Ovary (tissue), 9 donors: Measurements from ENCODE around the gene NAALADL2. TPM values are rescaled to one million over a fixed set of nuclear protein-coding genes. Genes with fewer than 3 reads are reported as not detected.
"Not testable (repeated sequence)": the region's sequence is repeated elsewhere in the genome, so short reads cannot be mapped to it uniquely, and the experiment has no call there.

Source experiments
- DNase-seq, 5 donors: peaks; one replicate each; pipeline ENCODE4 v3.0.0-alpha.2; 2019 to 2020
- H3K27ac ChIP-seq, 2 donors: fragments of 200-600 bp; one replicate each; pipeline versions ENCODE4 v1.5.1 to v1.8.0; 2019 to 2022
- H3K27me3 ChIP-seq: fragments of 200-600 bp; one replicate; pipeline ENCODE4 v1.8.0; 2022
- H3K36me3 ChIP-seq: fragments of 200-600 bp; sonication (generic); one replicate; pipeline ENCODE4 v1.5.1; 2019
- H3K4me1 ChIP-seq: one replicate; pipeline ENCODE4 v1.8.1; 2013; ENCODE audit warnings: mild to moderate bottlenecking, moderate library complexity; ENCODE audit not compliant: insufficient read depth
- H3K4me3 ChIP-seq: fragments of 200-600 bp; sonication (generic); one replicate; pipeline ENCODE4 v1.5.1; 2017
- H3K9me3 ChIP-seq, 2 donors: fragments of 200-600 bp in 1 of 2; sonication (generic) in 1 of 2; one replicate each; pipeline versions ENCODE4 v1.5.1 to v1.8.1; 2013 to 2019; ENCODE audit warnings: mild to moderate bottlenecking in 1 of 2, moderate library complexity in 1 of 2
- EP300 ChIP-seq: sonication (generic); formaldehyde crosslinking; IDR thresholded peaks from one replicate; pipeline ENCODE4 v1.6.1; 2017; ENCODE audit warnings: antibody characterized with exemption
- POLR2A ChIP-seq: fragments of 450-650 bp; IDR thresholded peaks from one replicate; pipeline ENCODE4 v1.6.1; 2017; ENCODE audit warnings: antibody characterized with exemption, mild to moderate bottlenecking, moderate library complexity
- WGBS, 3 donors: extraction: QIAGEN DNeasy Blood & Tissue Kit in 1 of 3; methylation state at CpG; one replicate each; pipeline versions ENCODE4 v1.1.5 to v1.1.7; 2013 to 2017; 5-methylcytosine and 5-hydroxymethylcytosine counted together
- intact Hi-C, 4 donors: fragments of 100-400 bp; cut with DNase I; formaldehyde crosslinking; loops; one replicate each; pipeline versions ENCODE4 v1.11.0 to v1.15.1; 2022 to 2023
- polyA plus RNA-seq, 2 donors: library from polyadenylated mRNA; stranded (reverse); fragments of 200-250 nt in 1 of 2; fragments of 350-450 nt in 1 of 2; fragmentation: Illumina TruSeq in 1 of 2; extraction: RNeasy Lipid Tissue Mini Kit (QIAGEN cat#74804) in 1 of 2; gene quantifications; one replicate each; pipeline ENCODE4 v1.2.3, GENCODE V29; 2013 to 2014
- total RNA-seq, 7 donors: library from RNA; depleted of rRNA in 2 of 7; stranded (reverse); fragments of >200 nt in 2 of 7; fragmentation: NEBNext Ultra II Directional in 3 of 7; extraction: Animal tissue kit (Norgen Biotek cat#: 25700) in 3 of 7; gene quantifications; one replicate each; pipeline versions ENCODE4 v1.1.0 to v1.2.4, GENCODE V29; 2016 to 2023
- TF ChIP-seq, protein P1 (sequence below), 3 donors: fragments of 450-650 bp in 2 of 3; fragments of 200-600 bp in 1 of 3; IDR thresholded peaks; one replicate each; pipeline versions ENCODE4 v1.5.1 to v1.8.0; 2016 to 2022; ENCODE audit warnings: antibody characterized with exemption in 3 of 3, mild to moderate bottlenecking in 1 of 3
- donor health status: DM: no; HTN: no; CAD: no; lungs with moderate emphysema.
- donor health status: DM: no; HTN: no; CAD: no.
- donor health status: Bipolar disorder and iron deficiency.
- donor health status: DM: yes; HTN: yes; CAD: no.
- donor health status: DM: no; HTN: no; CAD: no.
- donor health status: DM: yes; HTN: yes; CAD: no.

The NAALADL2 gene
- total and polyA plus RNA-seq, 9 donors = 2.3 to 29.3 (median 15.2) TPM

DNA sequence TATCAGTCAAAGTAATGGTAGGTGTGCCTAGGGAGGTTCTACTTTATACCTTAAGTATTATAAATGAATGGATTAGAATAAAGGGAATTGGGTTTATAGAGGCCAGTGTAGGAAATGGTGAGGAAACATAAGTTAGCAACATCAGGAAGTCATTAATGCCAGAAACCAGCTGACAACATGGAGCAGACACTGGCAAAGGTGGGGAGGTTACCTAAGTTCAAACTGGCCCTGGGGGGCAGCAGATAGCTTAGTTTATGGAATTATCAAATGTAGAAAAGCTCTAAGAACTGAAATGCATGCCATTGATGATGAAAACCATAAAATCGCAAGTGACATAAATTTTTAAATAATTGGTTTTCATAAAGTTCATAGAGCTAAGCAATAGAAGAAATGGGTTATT is 498.6 kb downstream of the NAALADL2 start:
- Histone ChIP-seq H3K27ac (no peak overlapping the region), H3K36me3 (no peaks in the 10 kb centered on the region), H3K9me3 (no peaks in the 10 kb centered on the region), H3K4me1 (no peaks in the 10 kb centered on the region), H3K27me3 (no peaks in the 10 kb centered on the region), H3K4me3 (no peak overlapping the region)
- intact Hi-C loops = no loop called here
- no peak for DNase-seq
- WGBS, 3 donors = 94 to 98% (median 96%) methylated on average over 1 of the region's 1 CpG
- TF ChIP-seq POLR2A (no peak), EP300 (no peak)
- TF ChIP-seq, protein P1, sequence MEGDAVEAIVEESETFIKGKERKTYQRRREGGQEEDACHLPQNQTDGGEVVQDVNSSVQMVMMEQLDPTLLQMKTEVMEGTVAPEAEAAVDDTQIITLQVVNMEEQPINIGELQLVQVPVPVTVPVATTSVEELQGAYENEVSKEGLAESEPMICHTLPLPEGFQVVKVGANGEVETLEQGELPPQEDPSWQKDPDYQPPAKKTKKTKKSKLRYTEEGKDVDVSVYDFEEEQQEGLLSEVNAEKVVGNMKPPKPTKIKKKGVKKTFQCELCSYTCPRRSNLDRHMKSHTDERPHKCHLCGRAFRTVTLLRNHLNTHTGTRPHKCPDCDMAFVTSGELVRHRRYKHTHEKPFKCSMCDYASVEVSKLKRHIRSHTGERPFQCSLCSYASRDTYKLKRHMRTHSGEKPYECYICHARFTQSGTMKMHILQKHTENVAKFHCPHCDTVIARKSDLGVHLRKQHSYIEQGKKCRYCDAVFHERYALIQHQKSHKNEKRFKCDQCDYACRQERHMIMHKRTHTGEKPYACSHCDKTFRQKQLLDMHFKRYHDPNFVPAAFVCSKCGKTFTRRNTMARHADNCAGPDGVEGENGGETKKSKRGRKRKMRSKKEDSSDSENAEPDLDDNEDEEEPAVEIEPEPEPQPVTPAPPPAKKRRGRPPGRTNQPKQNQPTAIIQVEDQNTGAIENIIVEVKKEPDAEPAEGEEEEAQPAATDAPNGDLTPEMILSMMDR (IDR thresholded peaks at IDR 0.05) = no peak

DNA sequence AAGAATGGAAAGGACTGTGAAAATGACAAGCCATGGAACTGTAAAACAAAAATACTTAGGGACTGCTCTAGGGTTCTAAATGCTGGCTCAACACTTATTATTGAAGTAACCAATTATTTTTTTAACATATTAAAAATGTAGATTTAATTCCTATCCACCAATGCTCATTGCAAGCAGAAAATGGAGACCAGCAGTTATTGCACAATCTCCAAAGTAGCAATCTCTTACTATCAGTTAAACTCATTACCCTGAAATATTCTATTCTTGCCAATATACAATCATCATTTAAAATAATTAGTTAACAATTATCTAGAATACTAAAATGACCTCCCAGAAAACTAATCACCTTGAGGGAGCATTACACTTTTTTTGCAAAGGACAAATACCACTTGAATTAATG is 499.8 kb downstream of the NAALADL2 start:
- no peak for TF ChIP-seq EP300
- no peak overlapping the region for H3K4me3 ChIP-seq
- no peaks in the 10 kb centered on the region for H3K27me3 ChIP-seq
- H3K9me3 ChIP-seq = no peaks in the 10 kb centered on the region
- no peak overlapping the region for H3K27ac ChIP-seq
- H3K4me1 ChIP-seq = no peaks in the 10 kb centered on the region
- no peak for DNase-seq
- no peaks in the 10 kb centered on the region for H3K36me3 ChIP-seq
- intact Hi-C loops = no loop called here

DNA sequence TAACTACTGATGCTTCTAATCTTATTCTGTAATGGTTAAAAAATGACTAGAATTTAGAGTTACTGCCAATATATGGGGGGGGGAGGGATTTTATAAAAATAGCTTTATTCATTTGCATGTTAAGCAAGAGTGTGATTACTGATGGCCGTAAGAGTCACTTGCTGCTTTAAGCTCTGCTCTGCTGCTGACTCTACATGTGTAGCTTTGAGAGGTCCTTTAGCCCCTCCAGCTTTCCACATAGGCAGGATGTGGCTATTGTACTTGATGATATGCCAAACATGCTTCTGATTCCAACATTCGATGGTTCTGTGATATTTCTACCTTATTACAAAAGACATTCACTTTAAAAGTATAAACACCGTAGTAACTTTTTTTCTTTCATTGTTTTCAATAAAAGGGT is 511.3 kb downstream of the NAALADL2 start:
- WGBS, 3 donors = 40 to 46% (median 44%) methylated on average over 3 of the region's 3 CpGs
- H3K27ac ChIP-seq, DNase-seq, H3K4me1 ChIP-seq, H3K9me3 ChIP-seq, H3K36me3 ChIP-seq, H3K4me3 ChIP-seq, intact Hi-C loops, H3K27me3 ChIP-seq: not testable (repeated sequence)

DNA sequence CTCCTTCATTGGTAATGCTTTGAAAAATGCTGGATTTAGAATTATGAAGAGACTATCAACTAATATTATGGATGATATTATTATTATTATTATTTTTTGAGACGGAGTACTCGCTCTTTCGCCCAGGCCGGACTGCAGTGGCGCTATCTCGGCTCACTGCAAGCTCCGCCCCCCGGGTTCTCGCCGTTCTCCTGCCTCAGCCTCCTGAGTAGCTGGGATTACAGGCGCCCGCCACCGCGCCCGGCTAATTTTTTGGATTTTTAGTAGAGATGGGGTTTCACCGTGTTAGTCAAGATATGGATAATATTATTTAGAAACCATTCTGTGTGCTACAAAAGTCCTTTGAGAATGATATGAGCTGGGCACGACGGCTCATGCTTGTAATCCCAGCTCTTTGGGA is 512.1 kb downstream of the NAALADL2 start:
- 97 to 98% (median 97%) methylated on average over 18 of the region's 18 CpGs for WGBS, 3 donors
- H3K9me3 ChIP-seq, intact Hi-C loops, H3K27me3 ChIP-seq, DNase-seq, H3K4me3 ChIP-seq, H3K4me1 ChIP-seq, H3K27ac ChIP-seq, H3K36me3 ChIP-seq: not testable (repeated sequence)

DNA sequence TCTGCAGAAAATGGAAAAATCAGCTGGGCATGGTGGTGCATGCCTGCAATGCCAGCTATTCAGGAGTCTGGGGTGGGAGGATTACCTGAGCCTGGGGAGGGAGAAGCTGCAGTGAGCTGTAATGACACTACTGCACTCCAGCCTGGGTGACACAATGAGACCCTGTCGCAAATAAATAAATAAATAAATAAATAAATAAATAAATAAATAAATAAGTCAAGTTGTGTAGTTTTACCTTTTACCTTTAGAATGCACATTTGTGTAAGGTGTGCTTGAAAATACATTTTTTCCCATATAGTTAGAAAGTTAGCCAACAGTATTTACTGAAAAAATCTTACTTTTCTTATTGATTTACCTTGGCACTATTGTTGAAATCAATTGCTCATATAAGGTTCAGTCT is 515.6 kb downstream of the NAALADL2 start:
- DNase-seq = no peak
- no peaks in the 10 kb centered on the region for H3K9me3 ChIP-seq
- no peak overlapping the region for H3K27ac ChIP-seq
- intact Hi-C loops = no loop called here
- H3K36me3 ChIP-seq = no peaks in the 10 kb centered on the region
- no peak overlapping the region for H3K4me3 ChIP-seq
- no peaks in the 10 kb centered on the region for H3K27me3 ChIP-seq
- H3K4me1 ChIP-seq = peaks cover 1% of the 10 kb centered on the region
- WGBS, 3 donors = 95 to 98% (median 96%) methylated on average over 1 of the region's 1 CpG
- TF ChIP-seq POLR2A (no peak), EP300 (no peak)
- TF ChIP-seq, protein P1 (IDR thresholded peaks at IDR 0.05) = no peak

DNA sequence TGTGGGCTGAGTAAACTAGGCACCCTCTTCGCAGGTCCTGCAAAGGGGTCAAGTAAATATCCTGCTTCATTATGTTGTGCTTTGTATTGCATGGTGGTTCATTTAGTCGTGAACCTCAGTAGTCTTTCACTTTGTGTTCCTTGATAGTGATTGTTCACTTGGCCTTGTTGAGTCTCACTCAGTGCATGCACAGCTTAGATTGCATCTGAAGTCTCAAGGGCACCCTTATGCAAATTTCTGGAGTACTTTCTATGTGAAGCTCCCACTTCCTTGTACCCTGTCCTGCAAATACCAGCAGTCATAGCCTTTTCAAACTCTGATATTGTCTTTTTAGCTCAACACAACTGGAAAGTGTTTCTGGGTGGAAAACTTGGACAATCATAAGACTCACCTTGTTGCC is 519.2 kb downstream of the NAALADL2 start:
- no peak overlapping the region for H3K4me3 ChIP-seq
- intact Hi-C loops = no loop called here
- H3K9me3 ChIP-seq = no peaks in the 10 kb centered on the region
- H3K36me3 ChIP-seq = no peaks in the 10 kb centered on the region
- no peak for DNase-seq
- no peaks in the 10 kb centered on the region for H3K27me3 ChIP-seq
- no peak overlapping the region for H3K27ac ChIP-seq
- H3K4me1 ChIP-seq = no peaks in the 10 kb centered on the region
- 89 to 95% (median 91%) methylated on average over 2 of the region's 2 CpGs for WGBS, 3 donors
- TF ChIP-seq, protein P1 (IDR thresholded peaks at IDR 0.05) = no peak
- TF ChIP-seq EP300 = no peak
- no peak for TF ChIP-seq POLR2A
